ELF-1 (cell line): ENCODE data around the gene USHBP1.

Source experiments
- DNase-seq: peaks from one replicate; pipeline ENCODE4 v3.0.0-alpha.2; 2016; ENCODE audit warnings: low read depth, low spot score

The USHBP1 gene

GRCh38 chr19:17263712-17264640, 569 bp downstream of the USHBP1 start:
- DNase-seq, result no peak

- DNase-seq, result no peak
These were observed 2.0 kb downstream of the USHBP1 start for GRCh38 chr19:17262557-17262956.

- DNase-seq, result peak; percentile 97
These were observed 3.7 kb downstream of the USHBP1 start for GRCh38 chr19:17260842-17261325.

GRCh38 chr19:17259934-17260333, 4.6 kb downstream of the USHBP1 start:
- no peak for DNase-seq

GRCh38 chr19:17259118-17259780, 5.3 kb downstream of the USHBP1 start:
- no peak for DNase-seq

- no peak for DNase-seq
These were observed 8.4 kb downstream of the USHBP1 start for GRCh38 chr19:17256130-17256529.

- DNase-seq, result peak; percentile 39
These were observed 9.4 kb downstream of the USHBP1 start for GRCh38 chr19:17255150-17255621.

- DNase-seq, result no peak
These were observed 9.9 kb downstream of the USHBP1 start for GRCh38 chr19:17254636-17255035.

- DNase-seq, result no peak
These were observed 14.5 kb downstream of the USHBP1 start for GRCh38 chr19:17249887-17250548.

GRCh38 chr19:17248011-17248776, 16.4 kb downstream of the USHBP1 start:
- DNase-seq, result peak; percentile 81

- peak; percentile 88 for DNase-seq
These were observed 17.7 kb downstream of the USHBP1 start for GRCh38 chr19:17246681-17247425.

- DNase-seq, result no peak
These were observed 19.0 kb downstream of the USHBP1 start, which contains the start of gene NR2F6 for GRCh38 chr19:17245535-17245984. Gene NR2F6 (minus strand): TSS chr19:17245919. CDS start chr19:17245220, 699 bp downstream.

GRCh38 chr19:17244618-17245534, 19.7 kb downstream of the USHBP1 start:
- no peak for DNase-seq

- peak; percentile 67 for DNase-seq
These were observed 20.5 kb downstream of the USHBP1 start for GRCh38 chr19:17243830-17244617.

- DNase-seq, result no peak
These were observed 21.2 kb downstream of the USHBP1 start for GRCh38 chr19:17243211-17243829.

GRCh38 chr19:17242431-17243208, 21.9 kb downstream of the USHBP1 start:
- DNase-seq, result no peak

GRCh38 chr19:17240826-17241399, 23.6 kb downstream of the USHBP1 start:
- no peak for DNase-seq
